ENCODE data around the gene NACAD.
"Not testable (repeated sequence)": the region's sequence is repeated elsewhere in the genome, so short reads cannot be mapped to it uniquely, and the experiment has no call there.

Gene NACAD

DNA sequence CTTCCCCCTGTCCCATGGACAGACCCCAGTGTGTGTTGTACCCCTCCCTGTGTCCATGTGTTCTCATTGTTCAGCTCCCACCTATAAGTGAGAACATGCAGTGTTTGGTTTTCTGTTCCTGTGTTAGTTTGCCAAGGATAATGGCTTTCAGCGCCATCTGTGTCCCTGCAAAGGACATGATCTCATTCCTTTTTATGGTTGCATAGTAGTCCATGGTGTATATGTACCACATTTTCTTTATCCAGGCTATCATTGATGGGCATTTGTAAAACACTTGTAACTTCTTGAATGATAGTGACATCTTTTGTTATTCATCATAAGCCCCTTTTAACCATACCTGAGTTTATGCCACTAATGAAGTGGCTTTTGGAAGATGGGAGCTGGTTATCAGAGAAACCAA is 25.5 kb upstream of the NACAD start:
- DNase-seq (ENCODE audit: low read depth) = not testable (repeated sequence)

DNA sequence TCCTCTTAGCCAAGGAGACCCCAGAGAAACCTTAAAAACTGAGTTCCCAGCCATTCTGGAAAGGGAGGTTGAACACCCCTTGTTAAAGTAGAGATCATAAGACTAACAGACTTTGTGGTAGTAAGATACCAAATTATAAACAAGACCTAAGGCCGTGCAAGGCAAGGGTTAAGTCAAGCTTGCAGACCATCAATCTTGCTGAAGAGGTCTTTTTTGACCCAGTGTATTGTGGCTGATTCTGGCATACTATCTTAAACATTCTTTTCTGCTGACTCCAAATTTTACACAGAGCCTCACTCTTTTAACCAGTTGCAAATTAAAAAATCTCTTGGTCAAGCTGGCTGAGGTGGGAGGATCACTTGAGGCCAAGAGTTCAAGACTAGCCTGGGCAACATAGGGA is 23.9 kb upstream of the NACAD start:
- peak; percentile 66 for DNase-seq (ENCODE audit: low read depth)

DNA sequence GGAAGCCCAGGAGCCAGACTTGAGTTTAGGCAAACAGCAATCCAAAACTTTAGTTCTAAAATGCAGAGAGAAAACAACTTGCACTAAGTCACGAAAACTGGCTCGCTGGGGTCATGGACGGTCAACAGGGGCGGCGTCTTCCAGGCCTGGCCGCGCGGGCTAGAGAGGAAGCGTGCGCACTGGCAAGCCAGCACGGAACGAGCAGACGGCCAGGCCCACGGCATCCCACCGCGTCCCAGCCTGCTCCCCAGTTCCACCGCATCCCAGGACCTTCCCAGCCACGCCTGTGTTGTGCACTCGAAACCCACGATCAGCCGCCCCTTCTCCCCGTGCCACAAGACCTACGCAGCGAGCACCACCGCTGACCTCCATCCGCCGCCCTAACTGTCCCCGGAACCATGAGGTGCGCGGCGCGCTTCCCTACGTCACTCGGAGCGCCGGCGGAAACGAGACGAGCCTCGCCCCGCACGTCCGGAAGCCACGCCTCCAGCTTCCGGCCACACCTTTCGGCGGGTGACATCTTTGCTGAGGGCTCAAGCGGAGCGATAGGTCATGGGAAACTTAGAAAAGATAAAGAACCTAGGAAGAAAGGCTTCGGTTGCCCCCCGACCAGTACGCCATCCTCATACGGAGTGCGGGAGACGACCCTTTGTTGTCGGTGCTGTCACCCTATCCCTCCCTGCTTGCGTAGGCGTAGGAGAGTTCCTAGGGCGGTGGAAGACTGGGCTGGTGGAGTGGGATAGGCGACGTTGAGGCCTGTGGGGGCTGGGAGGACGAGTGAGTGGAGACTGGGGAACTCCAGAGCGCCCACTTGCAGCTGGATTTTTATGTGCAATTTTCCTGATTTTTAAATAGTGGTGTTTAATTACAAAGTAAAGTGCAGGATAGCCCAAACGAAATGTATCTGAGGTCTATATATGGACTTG is 22.8 kb upstream of the NACAD start, which contains the start of gene TBRG4:
Gene TBRG4 (minus strand): TSS at position 400 of the 926 bp plus-strand sequence. CDS start 2,460 bp downstream, outside the sequence.
- DNase-seq (ENCODE audit: low read depth) = peak; percentile 91

DNA sequence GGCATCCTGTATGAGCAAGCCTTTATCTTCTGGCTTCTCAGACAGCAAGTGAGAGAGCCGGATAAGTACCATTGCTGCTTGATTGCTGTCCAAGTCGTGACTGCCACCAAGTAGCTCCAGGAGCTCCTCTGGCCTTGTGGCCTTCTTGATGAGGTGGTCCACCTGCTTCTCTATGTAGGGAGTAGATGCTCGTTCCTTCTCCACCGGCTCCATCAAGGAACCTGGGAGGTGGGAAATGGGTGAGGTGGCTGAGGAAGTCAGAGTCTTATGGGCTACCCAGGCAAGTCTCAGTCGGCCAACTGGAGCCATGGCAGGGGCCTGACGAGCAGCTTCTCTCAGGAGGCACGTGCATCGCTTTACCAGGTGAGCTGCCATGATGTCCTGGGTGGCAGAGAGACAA is 20.1 kb upstream of the NACAD start:
- DNase-seq (ENCODE audit: low read depth) = no peak

DNA sequence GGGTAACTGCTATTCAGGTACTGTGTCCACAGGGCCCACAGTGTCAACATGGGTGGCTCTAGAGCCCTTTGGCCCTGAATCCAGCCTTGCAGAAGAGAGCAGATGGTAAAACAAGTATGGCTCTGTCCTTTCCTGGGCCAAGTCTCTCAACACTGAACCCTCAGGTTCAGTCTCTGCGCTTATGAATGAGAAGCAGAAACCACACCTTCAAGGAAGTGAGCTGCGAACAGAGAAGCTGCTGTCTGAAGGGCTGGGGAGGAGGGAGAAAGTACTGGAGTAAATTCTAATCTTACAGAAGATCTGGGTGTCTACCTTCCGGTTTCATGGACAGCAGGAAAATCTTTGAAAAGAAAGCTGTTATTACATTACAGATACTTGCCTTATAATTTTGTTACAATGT is 18.6 kb upstream of the NACAD start:
- DNase-seq (ENCODE audit: low read depth) = no peak

DNA sequence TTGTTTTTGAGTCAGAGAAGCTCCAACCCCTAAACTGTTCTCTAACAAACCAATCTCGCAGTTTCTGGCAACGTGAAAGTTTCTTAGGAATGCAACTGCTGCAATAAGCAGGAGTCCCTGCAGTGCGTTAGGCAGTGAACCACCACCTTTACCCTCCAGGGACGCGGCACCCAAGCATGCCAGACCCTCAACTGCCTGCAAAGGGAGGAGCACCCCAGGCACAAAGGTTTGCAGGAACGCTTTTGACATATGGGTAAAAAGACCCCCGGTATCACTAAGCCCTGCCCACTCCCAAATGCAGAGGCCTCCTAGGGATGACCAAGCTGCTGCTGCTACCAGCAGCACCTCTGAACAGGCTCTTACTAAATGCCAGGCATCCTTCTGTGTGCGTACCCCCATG is 18.1 kb upstream of the NACAD start:
- DNase-seq (ENCODE audit: low read depth) = no peak

DNA sequence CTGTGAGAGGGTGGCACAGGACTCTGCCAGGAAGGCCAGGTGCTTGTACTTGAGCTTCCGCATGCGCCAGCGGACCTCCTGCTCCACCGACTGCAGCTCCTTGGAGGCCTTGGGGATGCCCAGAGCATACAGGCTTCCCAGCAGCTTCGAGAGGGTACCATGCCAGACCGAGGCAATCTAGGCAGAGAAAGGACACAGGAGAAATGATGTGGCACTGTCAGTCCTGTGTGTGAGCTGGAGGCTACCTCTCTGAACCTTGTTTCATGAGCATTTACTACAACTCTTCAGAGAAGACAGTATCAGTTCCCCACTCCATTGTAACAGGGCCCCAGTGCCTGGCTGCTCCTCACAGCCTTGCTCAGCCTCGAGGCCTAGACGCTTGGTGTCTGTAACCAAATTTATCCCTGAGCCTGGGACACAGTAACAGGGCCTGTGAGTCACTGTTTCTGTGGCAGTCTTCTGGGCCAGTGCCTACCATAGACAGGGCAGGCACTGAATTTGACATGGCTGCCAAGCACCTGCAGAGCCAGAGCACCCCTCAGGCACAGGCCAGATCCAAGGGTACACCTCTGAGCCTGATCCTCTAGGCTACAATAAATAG is 16.9 kb upstream of the NACAD start:
- DNase-seq (ENCODE audit: low read depth) = no peak

DNA sequence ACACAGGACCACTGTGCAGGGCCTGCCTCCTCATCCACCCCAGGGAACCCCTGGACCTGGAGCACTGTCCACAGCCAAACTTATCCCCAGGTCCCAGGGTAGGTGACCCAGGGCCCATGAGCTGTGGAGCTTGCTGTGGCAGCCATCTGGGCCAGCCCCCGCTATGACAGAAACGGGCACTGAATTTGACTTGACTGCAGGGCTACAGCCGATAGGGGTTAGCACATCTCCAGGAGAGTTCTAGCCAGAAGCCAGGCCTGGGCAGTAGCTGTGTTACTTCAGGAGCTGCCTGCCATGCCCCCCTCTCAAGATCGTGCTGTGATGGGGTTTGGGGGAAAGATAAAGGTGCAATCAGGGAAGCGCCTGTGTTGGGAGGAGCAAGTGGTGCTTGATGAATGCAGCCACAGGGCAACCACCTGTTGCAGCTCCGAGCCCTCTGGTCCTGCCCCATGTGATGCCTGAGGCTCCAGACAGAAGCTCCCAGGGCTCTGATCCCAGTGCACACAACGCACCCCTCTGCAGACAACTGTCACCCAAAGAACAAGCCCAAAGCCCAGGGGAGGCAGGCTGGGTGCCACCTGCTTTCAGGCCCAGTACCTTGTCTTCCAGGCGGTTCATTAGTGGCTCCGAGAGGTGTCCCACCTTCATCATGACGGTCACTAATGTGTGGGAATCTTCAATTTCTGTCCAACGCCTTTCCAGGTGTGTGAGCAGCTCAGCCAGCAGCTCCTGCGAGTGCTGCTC is 16.2 kb upstream of the NACAD start:
- DNase-seq (ENCODE audit: low read depth) = no peak

DNA sequence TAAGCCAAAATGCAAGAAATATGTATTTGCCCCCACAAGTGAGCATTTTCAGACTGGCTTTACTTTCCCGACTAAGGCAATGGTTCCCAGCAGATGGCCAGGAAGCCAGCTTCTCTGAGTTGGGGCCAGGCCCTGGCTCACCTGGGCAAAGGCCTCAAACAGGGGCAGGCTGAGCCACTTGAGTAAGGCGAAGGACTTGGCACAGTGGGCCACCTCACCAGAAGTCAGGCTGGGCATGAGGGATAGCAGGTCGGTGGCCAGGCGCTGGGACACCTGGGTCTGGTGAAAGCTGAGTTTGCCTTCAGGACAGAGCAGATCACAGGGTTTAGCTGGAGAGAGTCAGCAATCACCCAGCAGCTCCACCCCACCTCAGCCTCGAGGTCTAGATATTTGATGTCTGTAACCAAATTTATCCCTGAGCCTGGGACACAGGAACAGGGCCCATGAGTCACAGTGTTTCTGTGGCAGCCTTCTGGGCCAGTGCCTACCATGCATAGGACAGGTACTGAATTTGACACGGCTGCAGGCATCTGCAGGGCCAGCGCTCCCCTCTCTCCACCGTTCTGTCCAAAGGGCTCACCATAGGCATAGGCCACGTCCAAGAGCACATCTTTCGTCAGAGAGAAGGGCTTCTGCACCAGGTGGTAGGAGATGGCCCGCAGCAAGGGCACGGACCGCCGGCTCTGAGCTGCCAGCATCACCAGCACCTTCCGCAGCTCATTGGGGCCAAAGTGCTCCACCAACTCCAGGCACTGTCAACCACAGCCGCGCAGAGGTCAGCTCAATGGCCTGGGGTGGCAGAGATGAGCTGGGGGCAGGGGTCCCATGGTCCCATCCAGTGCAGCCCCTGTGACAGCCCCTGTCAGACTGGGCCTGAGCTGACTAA is 15.4 kb upstream of the NACAD start:
- no peak for DNase-seq (ENCODE audit: low read depth)

DNA sequence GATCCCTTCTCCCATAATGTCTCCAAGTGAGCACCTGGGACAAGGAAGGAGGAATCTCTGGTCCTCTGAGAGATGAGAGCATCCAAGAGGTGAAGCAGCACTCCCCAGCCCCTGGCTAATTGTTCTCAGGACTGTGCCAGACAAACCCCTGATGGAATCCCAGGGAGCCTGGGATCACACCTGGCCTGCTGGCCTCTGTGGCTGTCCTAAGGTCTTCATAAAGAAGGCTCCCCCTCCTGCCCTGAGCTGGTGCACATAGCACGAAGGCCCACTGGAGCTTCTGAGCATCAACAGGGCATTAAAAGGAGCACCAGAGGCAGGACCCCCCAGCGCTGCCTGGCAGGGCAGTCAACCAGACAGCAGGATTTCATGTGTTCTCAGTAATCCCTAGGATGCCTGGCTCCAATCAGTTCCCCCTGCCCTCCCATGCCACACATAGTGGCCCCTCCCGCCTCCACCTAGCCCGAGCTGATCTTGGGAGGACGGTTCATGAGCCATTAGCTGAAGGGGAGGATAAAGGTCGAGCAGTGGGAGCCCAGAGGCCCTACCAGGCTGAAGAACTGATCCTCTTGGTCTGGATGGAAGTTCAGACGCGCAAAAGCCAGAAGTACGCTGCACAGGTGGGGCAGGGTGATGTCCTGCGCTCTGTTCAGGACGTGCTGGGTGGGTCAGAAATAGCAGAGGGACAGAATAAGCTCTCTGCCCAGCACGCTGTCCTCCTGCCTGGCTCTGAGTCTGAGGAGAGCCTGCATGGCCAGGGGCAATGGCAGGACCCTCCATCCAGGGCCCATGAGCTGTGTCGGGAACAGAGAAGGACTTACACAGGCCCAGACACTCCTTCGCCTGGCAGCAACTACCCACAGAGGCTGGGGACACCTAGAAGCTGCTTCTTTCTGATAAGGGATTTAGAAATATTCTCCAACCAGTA is 14.3 kb upstream of the NACAD start:
- DNase-seq (ENCODE audit: low read depth) = no peak

DNA sequence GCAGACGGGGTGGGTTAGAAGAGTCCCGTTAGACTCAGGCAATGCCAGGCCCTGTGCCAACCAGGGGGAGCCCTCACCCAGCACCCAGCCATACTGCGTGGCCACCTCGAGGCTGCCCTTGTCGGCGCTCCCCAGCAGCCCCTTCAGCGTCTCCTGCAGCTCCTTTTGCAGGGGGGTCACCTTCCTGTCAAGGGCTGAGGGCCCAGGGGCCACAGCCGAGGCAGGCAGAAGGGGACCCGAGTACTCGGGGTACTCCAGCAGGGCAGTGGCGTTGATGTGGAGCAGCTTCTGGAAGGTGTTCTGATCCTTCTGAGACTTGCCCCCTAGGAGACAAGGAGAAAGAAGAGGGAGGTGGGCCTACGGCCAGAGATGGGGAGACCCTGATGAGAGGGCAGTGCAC is 13.0 kb upstream of the NACAD start:
- DNase-seq (ENCODE audit: low read depth) = no peak

DNA sequence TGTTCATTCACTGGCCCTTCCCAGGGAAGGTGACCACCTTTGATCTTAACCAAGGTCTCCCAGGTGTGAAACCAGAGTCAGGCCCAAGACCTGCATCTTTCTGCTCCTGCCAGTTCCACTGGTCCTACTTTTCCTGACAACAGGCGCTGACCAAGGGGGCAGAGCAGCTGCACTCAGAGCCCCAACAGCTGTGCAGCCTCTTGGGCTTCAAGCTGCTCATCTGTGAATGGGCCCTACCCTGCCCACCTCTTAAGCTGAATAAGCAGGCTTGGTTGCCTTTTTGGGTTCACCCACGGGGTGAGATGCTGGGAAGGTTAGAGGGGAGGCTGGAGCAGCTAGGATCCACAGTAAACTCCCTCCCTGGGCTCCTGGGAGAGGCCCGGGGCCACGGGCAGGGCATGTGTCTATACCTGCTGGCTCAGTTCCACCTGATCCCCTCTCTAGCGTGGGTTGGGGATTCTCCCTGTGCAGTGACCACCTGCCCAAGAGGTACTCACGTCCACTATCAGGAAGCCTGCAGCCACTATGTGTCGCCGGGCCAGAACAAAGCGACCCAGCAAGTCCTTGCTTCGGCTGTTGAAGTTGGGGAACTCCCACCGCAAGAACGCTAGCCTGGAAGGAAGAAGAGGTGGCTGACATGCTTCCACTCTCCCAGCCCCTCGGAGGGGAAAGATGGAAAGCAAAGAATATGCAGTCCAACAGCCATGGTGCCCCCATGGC is 12.2 kb upstream of the NACAD start:
- no peak for DNase-seq (ENCODE audit: low read depth)

DNA sequence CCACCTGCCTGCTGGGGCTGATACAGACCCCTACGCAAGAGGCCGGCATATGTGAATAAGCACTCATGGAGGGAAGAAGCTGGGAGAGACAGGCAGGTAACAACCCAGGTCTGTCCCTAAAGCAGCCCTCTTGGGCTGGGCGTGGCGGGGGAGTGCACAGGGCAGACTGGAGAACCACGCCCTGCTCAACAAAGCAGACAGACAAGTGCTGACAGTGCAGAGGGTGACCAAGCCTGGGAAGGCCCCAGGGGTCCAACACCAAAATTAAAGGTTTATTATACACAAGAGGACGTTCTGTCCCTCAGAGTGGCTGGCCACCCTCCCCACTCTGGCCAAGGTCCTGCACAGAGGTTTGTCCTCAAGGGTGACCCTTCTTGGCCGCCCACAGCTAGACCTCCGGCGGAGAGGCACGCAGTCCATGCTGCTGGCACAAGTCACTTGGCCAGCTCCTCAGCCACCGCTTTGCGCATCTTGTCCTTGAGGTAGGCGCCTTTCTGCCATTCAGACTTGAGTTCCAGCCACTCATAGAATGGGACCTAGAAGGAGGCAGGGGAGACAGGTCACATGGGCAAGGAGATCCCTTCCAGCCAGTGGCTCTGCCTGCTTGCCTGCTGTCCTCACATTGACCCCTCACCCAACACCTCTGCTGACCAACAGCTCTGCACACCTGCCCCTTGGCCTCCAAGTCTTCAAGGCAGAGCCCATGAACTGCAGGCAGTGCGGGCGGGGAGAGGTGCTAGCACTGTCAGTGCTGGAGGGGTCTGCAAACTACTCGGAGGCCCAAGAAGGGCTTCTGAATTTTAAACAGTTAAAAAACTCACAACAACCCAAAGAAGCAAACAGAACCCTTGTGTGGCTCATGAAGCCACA is 11.4 kb upstream of the NACAD start:
- DNase-seq (ENCODE audit: low read depth) = no peak

DNA sequence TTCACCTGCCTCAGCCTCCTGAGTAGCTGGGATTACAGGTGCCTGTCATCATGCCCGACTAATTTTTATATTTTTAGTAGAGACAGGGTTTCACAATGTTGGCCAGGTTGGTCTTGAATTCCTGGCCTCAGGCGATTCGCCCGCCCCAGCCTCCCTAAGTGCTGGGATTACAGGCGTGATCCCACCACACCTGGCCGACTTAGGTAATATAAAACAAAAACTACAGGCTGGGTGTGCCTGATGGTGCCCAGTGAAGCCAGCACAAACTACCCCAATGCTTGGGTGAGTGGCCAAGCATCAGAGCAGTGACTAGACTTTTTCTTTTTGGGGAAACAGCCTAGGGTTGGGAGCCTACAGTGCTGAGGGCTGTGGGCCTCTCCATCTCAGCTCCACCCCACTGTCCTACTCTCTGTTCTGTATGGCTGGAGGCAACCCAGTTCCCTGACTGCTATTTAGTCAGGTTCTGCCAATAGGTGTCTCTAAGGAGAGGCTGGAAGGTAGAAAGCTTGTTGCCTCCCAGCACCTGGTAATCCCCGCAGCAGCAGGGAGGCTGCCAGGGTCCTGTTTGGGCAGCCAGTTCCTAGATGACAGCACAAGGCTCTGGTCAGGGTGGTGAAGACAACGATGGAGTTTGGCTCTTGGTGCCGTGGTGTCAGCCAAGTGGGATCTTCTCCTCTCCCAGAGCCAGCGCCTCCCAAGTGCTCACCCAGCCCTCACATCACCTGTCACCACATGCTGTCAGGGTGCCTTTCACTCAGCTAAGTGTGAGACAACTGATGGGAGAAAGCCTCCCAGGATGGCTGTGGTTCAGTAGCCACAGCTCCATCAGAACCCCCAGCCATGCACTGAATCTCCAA is 10.4 kb upstream of the NACAD start:
- no peak for DNase-seq (ENCODE audit: low read depth)

DNA sequence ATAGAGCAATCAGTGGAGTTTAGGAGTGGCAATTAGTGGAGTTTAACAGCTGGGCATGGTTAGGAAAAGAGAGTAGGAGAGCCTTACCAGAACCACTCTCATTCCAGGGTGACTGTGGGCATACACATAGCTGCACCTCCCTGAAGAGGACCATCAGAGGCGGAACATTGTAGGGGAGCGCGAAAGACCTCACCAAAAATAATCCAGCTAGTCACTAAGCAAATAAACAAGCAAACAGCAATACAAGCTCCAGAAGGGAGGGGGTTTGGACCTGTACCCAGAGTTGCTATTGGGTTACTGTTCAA is 4.1 kb upstream of the NACAD start:
- DNase-seq (ENCODE audit: low read depth) = no peak

DNA sequence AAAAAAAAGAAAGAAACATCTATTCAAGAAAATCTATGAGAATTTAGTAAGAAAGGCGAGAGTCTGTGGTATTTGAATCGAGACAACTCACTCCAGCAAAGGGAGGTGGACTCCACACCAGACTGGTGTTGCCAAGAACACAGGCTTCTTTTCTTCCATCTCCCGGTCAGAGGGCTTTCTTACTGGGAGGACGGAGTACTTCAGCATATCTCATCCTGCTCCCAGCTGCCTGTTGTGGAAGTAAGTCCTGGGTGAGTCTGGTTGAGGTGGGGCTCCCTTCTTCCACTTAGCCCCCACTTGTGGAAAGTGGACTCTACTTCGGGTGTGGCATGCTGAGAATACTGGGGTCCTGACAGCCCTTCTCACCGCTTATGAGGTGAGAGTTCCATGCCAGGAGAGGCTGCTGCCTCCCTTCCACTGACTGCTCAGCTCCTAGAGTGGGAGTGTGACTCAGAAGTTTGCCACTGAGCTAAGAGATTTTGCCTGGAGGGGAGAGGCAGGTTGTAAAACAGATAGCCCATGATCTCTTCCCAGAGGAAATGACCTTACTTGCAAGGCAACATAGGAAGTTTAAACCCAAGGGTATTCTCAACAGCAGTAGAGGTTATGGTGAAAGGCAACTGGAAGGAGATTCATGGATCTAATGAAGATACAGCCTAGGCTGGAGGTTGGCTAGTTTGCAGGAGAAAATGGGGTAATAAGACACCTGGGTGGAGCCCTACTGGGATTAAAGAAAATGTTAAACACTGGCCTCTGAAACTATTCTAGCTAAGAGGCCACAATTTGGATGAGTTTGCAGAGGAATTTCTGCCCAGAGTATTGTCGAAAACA is 3.5 kb upstream of the NACAD start:
- peak; percentile 17 for DNase-seq (ENCODE audit: low read depth)

DNA sequence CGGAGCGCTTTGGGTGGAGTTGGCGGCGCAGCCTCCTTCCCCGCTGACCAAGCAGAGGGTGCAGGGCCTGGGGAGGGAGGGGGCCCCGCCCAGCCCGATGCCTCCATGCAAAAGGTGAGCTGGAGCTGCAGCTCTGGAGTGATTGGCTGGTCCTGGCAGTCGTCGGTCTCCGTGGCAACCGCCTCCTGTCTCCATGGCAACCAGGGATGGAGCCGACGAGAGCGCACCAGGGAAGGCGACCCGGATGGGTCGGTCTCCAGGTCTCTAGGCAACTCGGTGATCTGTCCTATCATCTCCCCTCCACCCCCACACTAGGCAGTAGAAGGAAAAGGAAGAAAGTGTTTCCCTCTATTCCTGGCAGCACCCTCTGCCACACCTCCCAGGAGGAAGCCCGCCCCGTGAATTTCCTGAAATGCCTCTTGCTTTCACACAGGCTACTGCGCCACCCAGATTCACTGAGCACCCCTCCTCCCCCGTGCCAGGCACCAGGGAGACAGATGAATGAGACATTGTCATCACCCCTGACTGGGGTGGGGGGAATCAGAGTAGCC is 647 bp upstream of the NACAD start:
- DNase-seq (ENCODE audit: low read depth) = peak; percentile 47
